GM18502 (cell line): Measurements from ENCODE around the gene MOB3B.

Experiments used
- ATAC-seq: cut with Tn5 transposase; IDR thresholded peaks from one replicate; pipeline ENCODE4 v1.9.1; 2021; ENCODE audit warnings: mild to moderate bottlenecking; ENCODE audit not compliant: unreplicated experiment, poor library complexity

Gene MOB3B

DNA sequence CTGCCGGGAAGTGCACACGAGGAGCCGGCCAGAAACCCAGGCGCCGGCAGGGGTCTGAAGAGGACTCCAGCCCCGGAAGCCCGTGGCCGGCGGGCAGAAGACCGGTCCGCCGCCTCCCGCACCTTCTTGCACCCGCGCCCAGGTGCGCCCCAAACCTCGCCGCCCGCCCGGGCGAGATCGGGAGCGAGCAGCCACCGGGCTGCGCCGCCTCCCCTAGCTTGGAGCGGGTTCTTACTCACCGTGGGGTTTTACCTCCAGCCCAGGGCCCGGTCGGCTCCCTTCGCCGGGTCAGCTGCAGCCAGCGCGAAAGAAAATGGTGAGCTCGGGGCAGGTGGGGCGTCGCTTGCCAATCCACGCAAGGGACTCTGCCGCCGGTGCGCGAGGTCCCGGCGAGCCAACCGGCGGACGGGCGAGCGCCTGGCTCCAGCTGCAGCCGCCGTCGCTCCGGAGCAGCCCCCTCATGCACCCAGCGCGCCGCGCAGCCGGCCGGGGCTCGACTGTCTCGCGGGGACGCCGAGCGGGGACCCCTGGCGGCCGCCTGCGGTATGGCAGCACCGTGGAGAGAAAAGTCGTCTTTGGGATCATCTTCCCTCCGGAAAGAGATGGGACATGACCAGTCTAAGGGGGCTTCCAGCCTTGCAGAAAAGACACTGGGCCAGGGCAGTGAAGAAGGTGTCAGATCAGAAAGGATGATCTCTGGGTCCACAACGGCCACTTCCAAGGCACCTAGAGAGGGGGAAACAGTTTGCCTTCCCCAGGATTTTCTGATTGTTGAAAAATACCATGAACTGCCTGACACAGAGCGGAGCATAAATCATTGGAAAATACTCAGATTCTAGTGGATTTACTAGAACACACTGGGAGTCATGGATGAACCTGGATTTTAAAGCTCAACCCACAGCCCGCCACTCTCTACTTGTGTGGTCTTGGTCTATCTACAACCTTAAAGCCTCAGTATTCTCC, at the start of gene MOB3B:
Gene MOB3B, minus strand, starts transcription at position 499 of the 963 bp plus-strand sequence. CDS start 74,264 bp downstream, outside the sequence.
- peak; percentile 79 for ATAC-seq

DNA sequence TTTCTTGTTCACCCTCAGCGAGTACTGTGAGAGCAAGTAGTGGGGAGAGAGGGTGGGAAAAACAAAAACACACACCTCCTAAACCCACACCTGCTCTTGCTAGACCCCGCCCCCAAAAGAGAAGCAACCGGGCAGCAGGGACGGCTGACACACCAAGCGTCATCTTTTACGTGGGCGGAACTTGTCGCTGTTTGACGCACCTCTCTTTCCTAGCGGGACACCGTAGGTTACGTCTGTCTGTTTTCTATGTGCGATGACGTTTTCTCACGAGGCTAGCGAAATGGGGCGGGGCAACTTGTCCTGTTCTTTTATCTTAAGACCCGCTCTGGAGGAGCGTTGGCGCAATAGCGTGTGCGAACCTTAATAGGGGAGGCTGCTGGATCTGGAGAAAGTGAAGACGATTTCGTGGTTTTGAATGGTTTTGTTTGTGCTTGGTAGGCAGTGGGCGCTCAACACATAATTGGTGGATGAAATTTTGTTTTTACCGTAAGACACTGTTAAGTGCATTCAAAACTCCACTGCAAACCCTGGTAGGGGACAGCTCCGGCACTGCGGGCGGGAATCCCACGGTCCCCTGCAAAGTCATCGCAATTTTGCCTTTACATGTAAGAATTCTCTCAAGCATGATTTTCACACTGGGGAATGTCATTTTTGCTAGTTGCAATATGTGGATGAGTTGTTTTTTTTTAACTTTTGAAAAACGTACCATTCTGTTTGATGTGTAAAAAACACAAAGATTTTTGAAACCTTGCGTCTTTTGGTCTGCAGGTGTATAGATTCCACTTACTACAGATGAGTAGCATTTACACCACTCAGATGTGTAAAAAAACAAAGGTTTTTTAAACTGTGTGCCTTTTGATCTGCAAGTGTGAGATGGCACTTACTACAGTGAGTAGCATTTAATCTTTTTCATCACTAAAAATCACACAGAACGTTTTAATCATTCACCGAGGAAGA, 44.3 kb upstream of the MOB3B start:
- ATAC-seq, result peak; percentile 88

DNA sequence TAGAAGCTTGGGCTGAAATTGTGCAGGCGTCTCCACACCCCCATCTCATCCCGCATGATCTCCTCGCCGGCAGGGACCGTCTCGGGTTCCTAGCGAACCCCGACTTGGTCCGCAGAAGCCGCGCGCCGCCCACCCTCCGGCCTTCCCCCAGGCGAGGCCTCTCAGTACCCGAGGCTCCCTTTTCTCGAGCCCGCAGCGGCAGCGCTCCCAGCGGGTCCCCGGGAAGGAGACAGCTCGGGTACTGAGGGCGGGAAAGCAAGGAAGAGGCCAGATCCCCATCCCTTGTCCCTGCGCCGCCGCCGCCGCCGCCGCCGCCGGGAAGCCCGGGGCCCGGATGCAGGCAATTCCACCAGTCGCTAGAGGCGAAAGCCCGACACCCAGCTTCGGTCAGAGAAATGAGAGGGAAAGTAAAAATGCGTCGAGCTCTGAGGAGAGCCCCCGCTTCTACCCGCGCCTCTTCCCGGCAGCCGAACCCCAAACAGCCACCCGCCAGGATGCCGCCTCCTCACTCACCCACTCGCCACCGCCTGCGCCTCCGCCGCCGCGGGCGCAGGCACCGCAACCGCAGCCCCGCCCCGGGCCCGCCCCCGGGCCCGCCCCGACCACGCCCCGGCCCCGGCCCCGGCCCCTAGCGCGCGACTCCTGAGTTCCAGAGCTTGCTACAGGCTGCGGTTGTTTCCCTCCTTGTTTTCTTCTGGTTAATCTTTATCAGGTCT, 43.5 kb upstream of the MOB3B start, which contains the start of gene C9orf72:
Gene C9orf72, minus strand, starts transcription at position 564 of the 716 bp plus-strand sequence. CDS start 6,361 bp downstream, outside the sequence.
- ATAC-seq, result peak; percentile 72

DNA sequence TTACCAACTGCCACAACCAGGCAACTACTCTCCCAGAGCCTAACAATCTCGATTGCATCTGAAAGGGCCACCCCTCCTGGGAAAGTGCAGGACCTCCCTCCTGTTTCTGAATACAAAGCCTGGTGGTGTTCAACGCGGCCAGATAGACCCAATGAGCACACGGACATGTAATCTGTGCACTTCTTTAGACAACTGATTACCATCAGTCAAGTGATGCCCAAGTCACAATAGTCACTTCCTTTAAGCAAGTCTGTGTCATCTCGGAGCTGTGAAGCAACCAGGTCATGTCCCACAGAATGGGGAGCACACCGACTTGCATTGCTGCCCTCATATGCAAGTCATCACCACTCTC, 42.9 kb upstream of the MOB3B start:
- ATAC-seq, result peak; percentile 50

DNA sequence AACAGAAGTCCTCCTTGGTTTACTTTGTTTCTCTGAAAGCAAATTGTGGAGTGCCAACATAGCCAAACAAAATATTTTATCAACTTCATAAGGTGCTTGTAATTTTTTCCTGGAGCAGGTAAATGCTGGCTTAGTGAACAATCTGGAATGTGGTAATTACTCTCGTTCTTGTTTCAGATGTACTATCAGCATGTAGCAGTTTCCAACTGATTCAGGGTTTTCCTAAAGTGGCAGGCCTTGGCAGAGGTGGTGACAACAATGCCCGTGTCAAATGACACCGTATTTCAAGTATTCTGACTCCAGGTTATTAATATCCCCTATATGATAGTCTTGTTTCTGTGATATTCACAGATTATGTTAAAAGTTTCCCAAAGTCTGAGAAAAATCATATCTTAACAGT, 42.4 kb upstream of the MOB3B start:
- ATAC-seq, result no peak

DNA sequence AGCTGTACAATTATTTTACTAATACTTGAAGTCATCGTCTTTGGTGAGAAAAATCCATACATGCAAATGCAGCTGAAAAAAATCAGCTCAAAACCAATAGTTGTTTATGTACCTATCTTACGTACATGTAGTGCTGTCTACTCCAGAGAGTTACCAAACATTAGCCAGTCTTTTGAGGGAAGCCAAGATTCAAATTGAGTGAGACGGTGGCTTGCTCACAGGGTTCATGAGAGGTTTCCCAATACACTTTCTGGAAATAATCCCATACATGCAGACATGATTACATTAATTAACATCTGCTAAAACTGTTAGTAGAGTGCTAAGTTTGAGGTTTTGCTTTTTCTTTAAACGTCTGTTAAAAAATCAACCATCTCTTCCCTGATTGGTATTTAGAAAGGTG, 41.4 kb upstream of the MOB3B start:
- ATAC-seq, result no peak

DNA sequence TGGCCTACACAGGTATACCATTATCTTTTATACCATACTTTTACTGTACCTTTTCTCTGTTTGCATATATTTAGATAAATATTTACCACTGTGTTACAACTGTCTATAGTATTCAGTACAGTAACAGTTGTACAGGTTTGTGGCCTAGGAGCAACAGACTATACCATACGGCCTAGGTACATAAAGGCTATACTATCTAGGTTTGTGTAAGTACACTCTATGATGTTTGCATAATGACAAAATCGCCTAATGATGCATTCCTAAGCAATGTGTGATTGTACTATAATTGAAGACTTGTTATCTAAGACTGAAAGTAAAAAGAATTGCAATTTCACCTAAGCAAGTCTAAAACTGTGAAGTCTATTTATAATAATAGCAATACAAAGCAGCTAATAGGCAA, 39.8 kb upstream of the MOB3B start:
- no peak for ATAC-seq

DNA sequence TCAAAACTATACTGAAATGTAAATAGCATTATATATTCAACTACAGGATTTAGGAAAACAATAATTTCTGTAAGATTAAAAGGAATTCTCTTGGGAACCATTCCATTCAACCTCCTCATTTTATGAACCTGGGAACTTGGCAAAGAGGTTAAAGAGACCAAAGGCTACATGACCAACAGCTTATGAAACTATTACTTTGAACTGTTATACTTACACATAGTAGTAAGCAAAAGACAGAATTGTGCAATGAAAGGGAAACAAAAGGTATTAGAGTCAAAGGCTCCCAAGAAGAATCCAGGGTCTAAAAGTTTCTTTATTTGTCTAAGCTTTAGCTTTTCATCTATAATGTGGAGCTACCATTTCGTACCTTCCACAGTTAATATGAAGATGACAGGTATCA, 36.5 kb upstream of the MOB3B start:
- no peak for ATAC-seq

DNA sequence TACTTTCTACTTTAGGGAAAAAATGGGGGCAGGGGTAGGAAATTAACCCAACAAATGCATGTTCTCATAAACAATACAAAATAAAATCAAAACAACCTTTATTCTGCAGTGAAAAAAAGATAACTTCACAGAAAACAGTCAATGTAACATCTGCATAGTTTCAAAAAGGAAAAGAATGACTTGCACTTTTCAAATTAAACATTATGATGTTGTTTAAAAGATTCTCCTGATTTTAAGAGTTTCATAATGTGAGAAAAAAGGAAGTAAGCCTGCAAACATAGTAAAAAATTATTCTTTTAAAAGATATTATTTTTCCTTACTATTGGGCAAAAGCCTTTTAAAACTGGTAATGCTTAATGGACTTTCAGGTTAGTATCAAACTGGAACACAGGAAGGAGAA, 36.1 kb upstream of the MOB3B start:
- no peak for ATAC-seq

DNA sequence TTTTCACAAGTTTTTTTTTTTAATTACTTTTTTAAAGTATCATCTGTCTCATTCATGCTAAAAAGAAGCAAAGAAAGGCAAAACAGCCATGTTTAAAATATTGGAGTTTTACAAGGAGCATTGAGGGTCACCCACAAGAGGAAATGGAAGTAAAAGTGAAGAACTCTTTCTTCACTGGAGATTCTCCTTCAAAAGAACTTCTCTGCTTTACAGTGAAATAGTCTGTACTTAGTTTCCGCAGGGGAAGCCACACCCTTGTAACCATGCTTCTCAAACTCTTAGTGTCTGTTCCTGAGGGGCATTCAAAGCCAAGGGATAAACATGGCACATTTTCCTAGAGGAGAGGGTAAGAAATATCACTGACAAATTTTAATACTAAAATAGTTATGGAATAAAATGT, 35.1 kb upstream of the MOB3B start:
- peak; percentile 43 for ATAC-seq

DNA sequence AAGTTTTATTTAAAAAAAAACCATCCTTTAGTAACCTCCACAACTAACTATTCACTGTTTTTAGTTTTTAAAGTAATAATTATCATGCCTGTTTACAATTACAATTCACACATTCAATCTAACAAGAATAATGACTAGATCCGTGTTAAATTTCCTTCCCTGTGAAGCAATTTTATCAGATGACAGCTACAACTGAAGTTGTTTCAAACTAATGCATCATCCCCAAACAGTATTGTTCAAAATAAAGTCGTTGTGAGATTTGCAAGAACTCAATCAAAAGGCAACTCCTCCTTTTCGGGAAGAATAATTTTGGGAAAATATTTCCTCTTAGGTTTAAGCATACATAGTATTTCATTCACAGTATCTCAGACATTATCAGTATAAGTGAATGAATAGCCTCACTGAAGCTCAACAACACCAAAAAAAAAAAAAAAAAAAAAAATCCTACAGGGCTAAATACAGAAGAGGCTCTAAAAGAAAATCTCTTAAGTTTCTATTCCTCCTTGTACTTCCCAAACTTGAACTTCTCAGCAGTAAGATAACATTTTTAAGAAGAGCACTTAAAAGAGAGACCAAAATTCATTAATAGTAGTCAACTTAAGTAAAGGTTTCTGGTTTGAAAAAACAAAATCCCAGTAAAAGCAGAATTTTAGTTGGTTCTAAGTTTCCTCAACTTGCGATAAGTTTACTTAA, 34.3 kb upstream of the MOB3B start:
- no peak for ATAC-seq

DNA sequence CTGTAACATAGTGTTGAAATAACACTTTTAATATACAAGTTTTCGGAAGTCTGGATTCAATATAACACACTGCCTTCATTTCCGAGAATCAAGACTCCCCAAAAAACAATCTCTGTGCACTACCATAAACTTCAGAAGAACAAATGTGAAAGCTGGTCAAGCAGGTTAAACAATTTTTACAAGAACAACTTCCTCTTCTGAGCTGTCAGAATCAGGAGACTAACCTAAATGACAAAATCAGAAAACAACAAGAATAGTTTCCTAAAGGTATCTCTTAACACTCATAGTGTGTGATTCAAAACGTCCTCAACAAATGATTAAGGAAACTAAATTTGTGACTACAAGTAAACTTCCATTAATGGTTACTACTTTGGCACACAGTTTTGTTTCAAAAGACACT, 32.1 kb upstream of the MOB3B start:
- ATAC-seq, result peak; percentile 66

DNA sequence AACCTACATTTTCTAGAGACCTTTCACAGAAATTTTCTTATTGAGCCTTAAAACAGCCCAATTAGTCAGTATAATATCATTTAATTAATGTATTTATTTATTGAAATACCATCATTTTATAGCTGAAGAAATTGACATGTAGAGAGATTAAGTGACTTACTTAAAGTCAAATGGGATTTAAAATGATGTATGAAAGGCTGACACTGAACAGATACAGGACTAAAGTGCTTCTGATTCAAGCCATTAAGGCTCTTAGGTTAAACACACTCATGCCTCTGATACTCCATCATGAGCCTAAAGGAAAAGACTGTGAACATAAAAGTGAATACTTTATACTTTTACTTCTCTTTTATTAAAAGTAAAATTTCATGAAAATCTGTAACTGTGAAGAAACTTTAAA, 30.8 kb upstream of the MOB3B start:
- no peak for ATAC-seq

DNA sequence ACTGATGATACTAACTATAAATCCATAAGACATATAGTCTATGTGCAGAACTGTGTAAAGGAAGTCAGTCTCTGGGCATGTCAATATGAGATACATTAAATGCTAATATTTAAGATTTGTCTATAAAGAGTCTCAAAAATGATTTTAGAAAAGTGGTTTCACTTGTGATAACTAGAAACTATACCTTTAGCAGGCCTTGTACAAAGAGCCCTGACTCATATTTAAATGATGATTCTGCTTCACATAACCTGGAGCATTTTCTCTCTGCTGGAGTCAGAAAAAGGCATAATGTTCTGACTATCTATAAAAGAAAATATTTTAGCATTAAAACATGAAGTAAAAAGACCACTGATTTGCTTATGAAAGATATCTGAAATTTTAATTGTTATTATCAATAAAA, 28.7 kb upstream of the MOB3B start:
- no peak for ATAC-seq

DNA sequence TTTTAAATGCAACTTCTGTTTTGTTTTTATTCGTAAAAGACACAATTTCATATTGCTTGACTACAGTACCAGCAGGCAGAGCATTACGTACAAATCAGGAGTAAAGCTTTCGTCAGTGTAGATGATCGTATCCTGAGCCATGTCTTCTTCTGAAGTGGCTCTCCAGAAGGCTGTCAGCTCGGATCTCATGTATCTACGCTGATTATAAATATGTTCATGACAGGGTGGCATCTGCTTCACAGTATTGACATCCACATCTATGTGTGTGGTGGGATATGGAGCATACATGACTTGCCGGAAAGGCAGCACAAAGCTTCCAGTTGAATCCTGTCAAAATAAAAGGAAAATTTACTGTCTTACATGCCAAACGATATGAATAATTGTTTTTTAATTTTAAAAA, 26.9 kb upstream of the MOB3B start:
- ATAC-seq, result no peak

DNA sequence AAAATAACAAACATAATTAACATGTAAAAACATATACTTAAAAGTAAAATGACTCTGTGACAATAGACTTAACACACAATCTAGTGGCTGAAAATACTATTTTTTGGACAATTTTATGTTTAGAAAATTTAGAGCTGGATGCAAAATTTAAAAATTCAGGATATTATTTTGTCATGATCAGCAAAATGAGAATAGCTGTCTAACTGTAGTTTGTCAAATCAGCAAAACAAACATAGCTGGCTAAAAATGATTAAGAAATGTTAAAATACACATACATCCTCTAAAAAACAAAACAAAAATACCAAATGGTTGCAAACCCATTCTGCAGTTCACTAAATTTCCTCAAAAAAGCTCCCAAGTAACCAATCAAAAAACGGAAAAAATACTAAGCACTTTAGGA, 25.1 kb upstream of the MOB3B start:
- ATAC-seq, result no peak

DNA sequence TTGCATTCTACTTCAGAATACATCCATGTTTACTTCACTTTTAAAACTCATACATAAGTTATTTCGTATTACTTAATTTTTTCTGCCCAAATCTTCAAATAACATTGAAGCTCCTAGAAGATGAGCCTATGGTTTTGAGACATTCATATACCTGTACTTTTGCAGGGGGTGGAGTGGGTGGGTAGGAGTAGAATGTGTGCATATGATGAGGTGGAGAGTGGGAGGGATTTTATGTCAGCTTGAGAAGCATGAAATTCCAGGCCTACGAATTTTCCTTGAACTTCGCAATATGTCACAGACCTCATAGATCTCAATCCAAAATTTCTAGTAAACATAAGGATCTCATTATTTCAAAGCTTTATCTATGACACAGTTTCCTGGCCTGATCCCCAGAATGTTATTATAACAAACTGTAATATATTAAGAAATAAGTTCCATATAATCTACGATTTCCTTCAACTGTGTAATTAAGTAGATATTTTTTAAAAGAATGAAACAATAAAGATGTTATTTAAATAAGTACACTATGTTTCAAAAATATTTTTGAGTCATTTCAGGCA, 19.7 kb upstream of the MOB3B start:
- ATAC-seq, result no peak

DNA sequence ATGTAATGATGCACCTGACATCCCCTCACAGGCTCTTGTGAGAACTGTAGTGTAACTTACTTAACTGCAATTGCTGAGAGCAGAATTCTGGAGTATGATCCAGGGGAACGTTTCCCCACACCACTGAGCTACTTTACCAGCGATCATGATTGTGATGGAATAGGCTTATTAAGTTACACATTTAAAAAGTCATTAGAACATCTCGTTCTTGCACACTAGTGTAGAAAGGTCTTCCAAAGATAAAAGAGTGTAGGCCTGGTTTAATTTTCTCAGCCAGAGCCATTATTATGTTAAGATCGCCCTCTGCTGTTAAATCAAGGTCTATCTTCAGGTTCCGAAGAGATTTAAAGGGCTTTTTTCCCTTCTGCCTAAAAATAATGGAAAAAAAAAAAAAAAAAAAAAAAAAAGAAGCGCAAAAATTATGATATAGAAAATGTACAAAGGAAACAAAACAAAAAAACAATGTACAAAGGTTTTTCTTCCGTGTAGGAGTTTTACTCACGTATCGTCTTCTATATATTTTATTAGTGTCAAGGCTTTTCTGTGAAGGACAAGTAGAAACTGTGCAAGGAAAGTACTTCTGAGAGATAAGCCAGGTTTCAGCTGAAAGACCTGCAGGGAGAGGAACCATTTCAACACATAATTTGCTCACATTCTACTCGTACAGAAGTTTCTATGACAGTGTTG, 18.6 kb upstream of the MOB3B start:
- ATAC-seq, result no peak

DNA sequence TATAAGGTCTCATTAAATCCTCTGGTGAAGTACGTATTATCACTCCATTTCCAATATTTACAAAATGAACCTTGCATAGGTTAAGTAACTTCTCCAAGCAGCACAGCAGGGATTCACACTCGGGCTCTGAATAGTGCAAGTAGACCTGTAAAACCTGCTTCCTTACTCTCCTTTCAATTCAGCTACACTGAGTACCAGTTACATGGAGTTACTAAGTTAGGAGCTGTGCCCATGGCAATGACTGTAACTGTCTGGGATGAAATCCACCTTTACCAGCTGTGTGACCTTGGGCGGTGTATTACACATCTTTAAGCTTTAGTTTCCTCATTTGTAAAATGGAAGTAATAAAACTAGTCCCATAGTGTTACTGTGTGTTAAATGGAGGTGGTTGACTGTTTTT, 15.9 kb upstream of the MOB3B start:
- ATAC-seq, result no peak
